Measurements from ENCODE around the gene WWOX. TPM values are rescaled to one million over a fixed set of nuclear protein-coding genes. Genes with fewer than 3 reads are reported as not detected.

The WWOX gene
- total RNA-seq, 1 donor from 2014 or later: 8.9 TPM

GRCh38 chr16:78310990-78311561 lies 211.6 kb downstream of the WWOX start:
- no peak for TF ChIP-seq CTCF (IDR thresholded peaks at IDR 0.05; ENCODE audit: borderline replicate concordance)
- intact Hi-C loops (cut with micrococcal nuclease): no loop called here

GRCh38 chr16:78311831-78312230 lies 212.4 kb downstream of the WWOX start:
- Histone ChIP-seq H3K9me3 (replicated peaks) (no peaks in the 10 kb centered on the region), H3K27ac (replicated peaks) (no peak overlapping the region), H3K36me3 (no peaks in the 10 kb centered on the region), H3K4me1 (no peaks in the 10 kb centered on the region), H3K27me3 (ENCODE audit: low read depth) (no peaks in the 10 kb centered on the region), H3K4me3 (no peak overlapping the region)
- intact Hi-C loops (cut with micrococcal nuclease): no loop called here
- no peak for TF ChIP-seq CTCF (IDR thresholded peaks at IDR 0.05; ENCODE audit: borderline replicate concordance)
- no peak for DNase-seq

More at GRCh38 chr16:78310990-78311561, 211.6 kb downstream of the WWOX start:
- H3K4me1 ChIP-seq: no peaks in the 10 kb centered on the region
- no peak for DNase-seq
- no peaks in the 10 kb centered on the region for H3K9me3 ChIP-seq (replicated peaks)
- no peaks in the 10 kb centered on the region for H3K27me3 ChIP-seq (ENCODE audit: low read depth)
- H3K27ac ChIP-seq (replicated peaks): no peak overlapping the region
- no peaks in the 10 kb centered on the region for H3K36me3 ChIP-seq
- no peak overlapping the region for H3K4me3 ChIP-seq

GRCh38 chr16:78317564-78318240 lies 218.2 kb downstream of the WWOX start:
- Histone ChIP-seq H3K9me3 (replicated peaks) (no peaks in the 10 kb centered on the region), H3K4me1 (peaks cover 7% of the 10 kb centered on the region), H3K27me3 (ENCODE audit: low read depth) (no peaks in the 10 kb centered on the region), H3K4me3 (peak overlapping the region; percentile 24), H3K36me3 (no peaks in the 10 kb centered on the region), H3K27ac (replicated peaks) (peak overlapping the region; percentile 63)
- no peak for DNase-seq
- intact Hi-C loops (cut with micrococcal nuclease): no loop called here
- TF ChIP-seq CTCF (IDR thresholded peaks at IDR 0.05; ENCODE audit: borderline replicate concordance): no peak

- Histone ChIP-seq H3K27ac (replicated peaks) (no peak overlapping the region), H3K4me3 (no peak overlapping the region), H3K4me1 (peaks cover 7% of the 10 kb centered on the region), H3K36me3 (no peaks in the 10 kb centered on the region), H3K27me3 (ENCODE audit: low read depth) (no peaks in the 10 kb centered on the region), H3K9me3 (replicated peaks) (no peaks in the 10 kb centered on the region)
- no peak for DNase-seq
- no peak for TF ChIP-seq CTCF (IDR thresholded peaks at IDR 0.05; ENCODE audit: borderline replicate concordance)
- intact Hi-C loops (cut with micrococcal nuclease): no loop called here
Observed at GRCh38 chr16:78321620-78322360, 222.3 kb downstream of the WWOX start.

GRCh38 chr16:78323315-78323714 lies 223.9 kb downstream of the WWOX start:
- Histone ChIP-seq H3K27ac (replicated peaks) (no peak overlapping the region), H3K4me3 (no peak overlapping the region), H3K9me3 (replicated peaks) (no peaks in the 10 kb centered on the region), H3K36me3 (no peaks in the 10 kb centered on the region), H3K4me1 (peaks cover 5% of the 10 kb centered on the region), H3K27me3 (ENCODE audit: low read depth) (no peaks in the 10 kb centered on the region)
- DNase-seq: no peak
- no peak for TF ChIP-seq CTCF (IDR thresholded peaks at IDR 0.05; ENCODE audit: borderline replicate concordance)
- intact Hi-C loops (cut with micrococcal nuclease): no loop called here

All from left ventricle myocardium inferior (tissue), 1 donor.